H9 (cell line): ENCODE measurements around the gene MUC21. TPM values are rescaled to one million over a fixed set of nuclear protein-coding genes. Genes with fewer than 3 reads are reported as not detected.

ENCODE experiments used
- DNase-seq: peaks from one replicate; pipeline ENCODE4 v3.0.0-alpha.2; 2017
- H2AFZ ChIP-seq: one replicate; pipeline ENCODE4 v1.6.1; 2013; ENCODE audit warnings: mild to moderate bottlenecking, low read length, control low read depth, moderate library complexity
- H2AK5ac ChIP-seq: 2 replicates; pipeline ENCODE4 v1.6.1; 2013; ENCODE audit warnings: low read length, control low read depth, mixed read lengths; ENCODE audit not compliant: insufficient read length
- H2BK120ac ChIP-seq: one replicate; pipeline ENCODE4 v1.6.1; 2013; ENCODE audit warnings: low read depth, mild to moderate bottlenecking, low read length, control low read depth, inconsistent platforms; ENCODE audit not compliant: poor library complexity, severe bottlenecking
- H2BK12ac ChIP-seq: 2 replicates; pipeline ENCODE4 v1.6.1; 2013; ENCODE audit warnings: low read length, control low read depth, mixed read lengths, low read depth; ENCODE audit not compliant: insufficient read length
- H2BK15ac ChIP-seq: 2 replicates; pipeline ENCODE4 v1.6.1; 2013; ENCODE audit warnings: low read depth, low read length, control low read depth
- H2BK20ac ChIP-seq: one replicate; pipeline ENCODE4 v1.6.1; 2013; ENCODE audit warnings: low read depth, mild to moderate bottlenecking, low read length, control low read depth, inconsistent platforms; ENCODE audit not compliant: poor library complexity, severe bottlenecking
- H2BK5ac ChIP-seq: 2 replicates; pipeline ENCODE4 v1.6.1; 2013; ENCODE audit warnings: low read length, control low read depth, mixed read lengths; ENCODE audit not compliant: insufficient read length
- H3K14ac ChIP-seq: 2 replicates; pipeline ENCODE4 v1.6.1; 2013; ENCODE audit warnings: low read length, control low read depth; ENCODE audit not compliant: insufficient read depth
- H3K18ac ChIP-seq: 2 replicates; pipeline ENCODE4 v1.6.1; 2013; ENCODE audit warnings: low read depth, mild to moderate bottlenecking, mixed read lengths, low read length, control low read depth; ENCODE audit not compliant: insufficient read length
- H3K23ac ChIP-seq: 2 replicates; pipeline ENCODE4 v1.6.1; 2013; ENCODE audit warnings: low read length, control low read depth, mixed read lengths, low read depth; ENCODE audit not compliant: insufficient read length
- H3K23me2 ChIP-seq: 2 replicates; pipeline ENCODE4 v1.6.1; 2013; ENCODE audit warnings: low read depth, mild to moderate bottlenecking, mixed read lengths, low read length, control low read depth; ENCODE audit not compliant: insufficient read length, poor library complexity, severe bottlenecking
- H3K27ac ChIP-seq: 2 replicates; pipeline ENCODE4 v1.5.1; 2013; ENCODE audit warnings: low read length, control low read depth, mixed read lengths, low read depth; ENCODE audit not compliant: insufficient read length
- H3K27me3 ChIP-seq: 2 replicates; pipeline ENCODE4 v1.6.1; 2013; ENCODE audit warnings: low read length, control low read depth, inconsistent platforms; ENCODE audit not compliant: insufficient read depth
- H3K4ac ChIP-seq: 2 replicates; pipeline ENCODE4 v1.6.1; 2013; ENCODE audit warnings: low read depth, mild to moderate bottlenecking, control low read depth, inconsistent platforms, low read length, moderate library complexity
- H3K4me1 ChIP-seq: 2 replicates; pipeline ENCODE4 v1.6.1; 2013; ENCODE audit warnings: low read length, control low read depth, inconsistent platforms; ENCODE audit not compliant: insufficient read depth
- H3K4me2 ChIP-seq: 2 replicates; pipeline ENCODE4 v1.6.1; 2013; ENCODE audit warnings: low read length, control low read depth, mixed read lengths; ENCODE audit not compliant: insufficient read length, insufficient read depth
- H3K56ac ChIP-seq: 2 replicates; pipeline ENCODE4 v1.6.1; 2013; ENCODE audit warnings: low read depth, mild to moderate bottlenecking, mixed read lengths, low read length, control low read depth; ENCODE audit not compliant: insufficient read length
- H3K79me1 ChIP-seq: 2 replicates; pipeline ENCODE4 v1.6.1; 2013; ENCODE audit warnings: low read depth, mild to moderate bottlenecking, moderate library complexity, low read length, control low read depth, inconsistent platforms; ENCODE audit not compliant: insufficient read depth, poor library complexity, severe bottlenecking
- H3K79me2 ChIP-seq: 2 replicates; pipeline ENCODE4 v1.6.1; 2013; ENCODE audit warnings: low read length, control low read depth, inconsistent platforms; ENCODE audit not compliant: insufficient read depth
- H3K9ac ChIP-seq: 2 replicates; pipeline ENCODE4 v1.6.1; 2013; ENCODE audit warnings: low read length, control low read depth, mixed read lengths; ENCODE audit not compliant: insufficient read length; ENCODE audit errors: extremely low read depth
- H3K9me3 ChIP-seq: one replicate; pipeline ENCODE4 v1.6.1; 2013; ENCODE audit warnings: low read depth, low read length, inconsistent platforms; ENCODE audit not compliant: control insufficient read depth
- H3T11ph ChIP-seq: one replicate; pipeline ENCODE4 v1.6.1; 2013; ENCODE audit warnings: mild to moderate bottlenecking, low read length, control low read depth, inconsistent platforms
- H4K20me1 ChIP-seq: one replicate; pipeline ENCODE4 v1.6.1; 2013; ENCODE audit not compliant: control insufficient read depth, insufficient read length, insufficient read depth
- H4K5ac ChIP-seq: 2 replicates; pipeline ENCODE4 v1.6.1; 2013; ENCODE audit warnings: low read depth, mild to moderate bottlenecking, mixed read lengths, low read length, control low read depth; ENCODE audit not compliant: insufficient read length
- H4K8ac ChIP-seq: replicated peaks from 2 replicates; pipeline ENCODE4 v1.6.1; 2013; ENCODE audit warnings: low read length, control low read depth, mixed read lengths, low read depth; ENCODE audit not compliant: insufficient read length
- H4K91ac ChIP-seq: 2 replicates; pipeline ENCODE4 v1.6.1; 2013; ENCODE audit warnings: low read depth, mild to moderate bottlenecking, moderate library complexity, mixed read lengths, low read length, control low read depth; ENCODE audit not compliant: insufficient read length
- H3K27ac Mint-ChIP-seq, 3 experiments: 2 replicates in 2 of 3; 3 replicates in 1 of 3; pipeline ENCODE4 v1.8.0; 2020 to 2021; ENCODE audit warnings: mixed read lengths in 3 of 3, mild to moderate bottlenecking in 1 of 3, moderate library complexity in 1 of 3
- H3K27me3 Mint-ChIP-seq: 2 replicates; pipeline ENCODE4 v1.8.0; 2021; ENCODE audit warnings: low read depth, mild to moderate bottlenecking, moderate library complexity, mixed read lengths
- H3K36me3 Mint-ChIP-seq, 3 experiments: 2 replicates in 2 of 3; 3 replicates in 1 of 3; pipeline ENCODE4 v1.8.0; 2020 to 2021; ENCODE audit warnings: low read depth in 3 of 3, mixed read lengths in 3 of 3; ENCODE audit not compliant: insufficient read depth in 1 of 3
- H3K4me1 Mint-ChIP-seq, 2 experiments: 2 replicates each; pipeline ENCODE4 v1.8.0; 2020; ENCODE audit warnings: mixed read lengths in 2 of 2
- H3K4me3 Mint-ChIP-seq, 2 experiments: 2 replicates in 1 of 2; 3 replicates in 1 of 2; pipeline ENCODE4 v1.8.0; 2020 to 2021; ENCODE audit warnings: mild to moderate bottlenecking in 2 of 2, mixed read lengths in 2 of 2, moderate library complexity in 1 of 2
- H3K9me3 Mint-ChIP-seq, 2 experiments: 2 replicates in 1 of 2; 3 replicates in 1 of 2; pipeline ENCODE4 v1.8.0; 2020; ENCODE audit warnings: mild to moderate bottlenecking in 2 of 2, mixed read lengths in 2 of 2, moderate library complexity in 1 of 2
- CTCF ChIP-seq: fragments of 200-600 bp; sonication (generic); conservative IDR thresholded peaks from 3 replicates; pipeline ENCODE4 v1.8.0; 2021; ENCODE audit warnings: antibody characterized with exemption, mild to moderate bottlenecking
- WGBS: extraction: QIAGEN DNeasy Blood & Tissue Kit; methylation state at CpG from one replicate; pipeline ENCODE4 v1.1.7; 2013; ENCODE audit warnings: missing lambda C conversion rate, low lambda C conversion rate, mixed read lengths; ENCODE audit not compliant: insufficient read length; ENCODE audit errors: extremely low coverage; 5-methylcytosine and 5-hydroxymethylcytosine counted together
- total RNA-seq: library from RNA; stranded (reverse); gene quantifications from 2 replicates; pipeline ENCODE4 v1.2.1, GENCODE V29; 2021

Gene MUC21
- total RNA-seq, 1 experiment from 2014 or later: not detected

GRCh38 chr6:31005249-31006020 lies 21.9 kb downstream of the MUC21 start:
- H3K14ac ChIP-seq: no peak overlapping the region
- no peak overlapping the region for H4K8ac ChIP-seq
- H3K4me1 ChIP-seq: no peaks in the 10 kb centered on the region
- no peak overlapping the region for H2BK12ac ChIP-seq
- no CpG with 5 or more reads among the region's 9 CpGs for WGBS
- no peak overlapping the region for H2AK5ac ChIP-seq
- H3K4me1 Mint-ChIP-seq: 0 out of 4 replicates have a peak, but pooled peaks cover 0 to 2% of the 10 kb centered on the region in 2 experiments
- no peak overlapping the region for H2BK5ac ChIP-seq
- no peak overlapping the region for H3K56ac ChIP-seq
- H2BK120ac ChIP-seq: no peak overlapping the region
- no peak overlapping the region for H3K23ac ChIP-seq
- DNase-seq: no peak
- H3K4me3 Mint-ChIP-seq: no peak overlapping the region
- no peak overlapping the region for H3K18ac ChIP-seq
- no peaks in the 10 kb centered on the region for H3K9me3 ChIP-seq
- no peaks in the 10 kb centered on the region for H3K27me3 ChIP-seq
- no peak overlapping the region for H3T11ph ChIP-seq
- no peak overlapping the region for H2BK20ac ChIP-seq
- TF ChIP-seq CTCF: no peak
- H3K27ac ChIP-seq: no peak overlapping the region
- H3K4ac ChIP-seq: no peak overlapping the region
- H3K23me2 ChIP-seq: no peaks in the 10 kb centered on the region
- peaks cover 0 to 7% of the 10 kb centered on the region in 2 experiments; a peak in 2 of 5 replicates for H3K9me3 Mint-ChIP-seq
- H2AFZ ChIP-seq: no peak overlapping the region
- no peak overlapping the region for H3K4me2 ChIP-seq
- H3K36me3 Mint-ChIP-seq: no peaks in the 10 kb centered on the region; a peak in 1 of 7 replicates
- H3K79me1 ChIP-seq: no peaks in the 10 kb centered on the region
- H4K91ac ChIP-seq: no peak overlapping the region
- H2BK15ac ChIP-seq: no peak overlapping the region
- no peak overlapping the region; a peak in 1 of 7 replicates for H3K27ac Mint-ChIP-seq
- H3K27me3 Mint-ChIP-seq: peaks cover 3% of the 10 kb centered on the region
- H3K9ac ChIP-seq: no peak overlapping the region
- no peak overlapping the region for H4K5ac ChIP-seq
- no peaks in the 10 kb centered on the region for H3K79me2 ChIP-seq
- no peaks in the 10 kb centered on the region for H4K20me1 ChIP-seq
